H1 (cell line): ENCODE data around the gene UTS2R. TPM values are rescaled to one million over a fixed set of nuclear protein-coding genes. Genes with fewer than 3 reads are reported as not detected.

Source experiments
- BACH1 ChIP-seq: IDR thresholded peaks from 2 replicates; pipeline ENCODE4 v1.6.1; 2012; ENCODE audit warnings: low read length, improper control_type of control experiment
- CBX5 ChIP-seq: fragments of 300-800, 300-1000 bp; sonication (generic); IDR thresholded peaks from 2 replicates; pipeline ENCODE4 v1.7.1; 2016; ENCODE audit warnings: antibody characterized with exemption, low read length, low read depth
- FOSL1 ChIP-seq: IDR thresholded peaks from 2 replicates; pipeline ENCODE4 v1.6.1; 2011; ENCODE audit warnings: mild to moderate bottlenecking, low read depth, low read length, moderate library complexity; ENCODE audit not compliant: insufficient read depth
- RAD21 ChIP-seq, 2 experiments: IDR thresholded peaks in 1 of 2; conservative IDR thresholded peaks in 1 of 2; 2 replicates each; pipeline ENCODE4 v1.6.1; 2011; ENCODE audit warnings: low read depth in 2 of 2, low read length in 2 of 2, improper control_type of control experiment in 1 of 2, inconsistent platforms in 1 of 2, mild to moderate bottlenecking in 1 of 2, moderate library complexity in 1 of 2
- polyA plus RNA-seq, 7 experiments: library from polyadenylated mRNA; depleted of rRNA in 3 of 7; stranded (reverse) in 5 of 7; unstranded in 2 of 7; fragments of >200 nt in 5 of 7; fragments of 200-250 nt in 2 of 7; gene quantifications; 1 replicate in 5 of 7; 2 replicates in 1 of 7; 4 replicates in 1 of 7; pipeline versions ENCODE4 v1.2.1 to v1.2.3, GENCODE V29; 2011 to 2013; ENCODE audit warnings: missing spikeins in 2 of 7, mixed read lengths in 2 of 7
- total RNA-seq: library from RNA; stranded (reverse); fragmentation: NEBNext Ultra II Directional; extraction: Animal tissue kit (Norgen Biotek cat#: 25700); gene quantifications from 2 replicates; pipeline ENCODE4 v1.2.1, GENCODE V29; 2021

The UTS2R gene
- total and polyA plus RNA-seq, 2 of the 8 experiments (the other 6 are each of a cell fraction or from before 2014, with no cell fraction given) = 0.27 TPM; not detected in 1

DNA sequence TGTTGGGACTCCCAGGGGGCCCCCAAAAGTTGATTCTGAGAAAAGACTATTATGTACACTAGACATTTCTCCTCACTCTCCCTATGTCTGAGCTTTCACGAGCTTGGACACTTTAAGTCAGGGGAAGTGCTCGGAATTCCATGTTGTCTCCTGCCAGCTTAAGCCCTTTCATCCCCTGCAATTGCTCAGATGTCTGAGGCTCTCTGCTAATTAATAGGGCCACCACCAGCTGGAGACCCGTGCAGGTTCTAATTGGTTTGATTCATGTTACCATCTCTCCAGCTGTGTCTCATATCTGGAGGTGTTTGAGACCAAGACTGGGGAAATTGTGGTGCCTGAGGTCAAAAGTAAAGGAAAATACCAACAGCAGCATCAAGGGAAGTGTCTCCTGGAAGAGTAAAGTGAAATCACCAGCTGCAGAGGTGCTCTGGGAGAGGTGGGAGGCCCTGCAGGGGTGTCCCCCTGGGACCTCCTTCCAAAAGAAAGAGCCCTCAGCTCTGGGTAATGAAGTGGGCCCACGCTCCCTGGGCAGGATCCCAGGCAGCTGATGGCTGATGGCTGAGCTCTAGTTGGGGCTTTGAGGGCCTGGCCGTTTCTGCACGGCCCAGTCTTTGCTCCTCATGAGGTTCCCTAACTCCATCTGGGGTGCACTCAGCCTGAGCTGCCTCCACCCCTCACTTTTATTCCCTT lies 5.8 kb upstream of the UTS2R start (continued):
- no peak for TF ChIP-seq CBX5
- no peak for TF ChIP-seq RAD21 (IDR thresholded peaks at IDR 0.05 in 1 of 2, conservative IDR thresholded peaks at IDR 0.05 in 1 of 2; ENCODE audit: low read depth in 2 of 2, low read length in 2 of 2)
- no peak for TF ChIP-seq FOSL1
- no peak for TF ChIP-seq BACH1
